ENCODE measurements around the gene ALKAL2. TPM values are rescaled to one million over a fixed set of nuclear protein-coding genes. Genes with fewer than 3 reads are reported as not detected.
A peak's percentile ranks its signal among the peaks of the same experiment; 100 is the strongest.

Gene ALKAL2
- total RNA-seq, 1 experiment from 2014 or later = 3.5 TPM

DNA sequence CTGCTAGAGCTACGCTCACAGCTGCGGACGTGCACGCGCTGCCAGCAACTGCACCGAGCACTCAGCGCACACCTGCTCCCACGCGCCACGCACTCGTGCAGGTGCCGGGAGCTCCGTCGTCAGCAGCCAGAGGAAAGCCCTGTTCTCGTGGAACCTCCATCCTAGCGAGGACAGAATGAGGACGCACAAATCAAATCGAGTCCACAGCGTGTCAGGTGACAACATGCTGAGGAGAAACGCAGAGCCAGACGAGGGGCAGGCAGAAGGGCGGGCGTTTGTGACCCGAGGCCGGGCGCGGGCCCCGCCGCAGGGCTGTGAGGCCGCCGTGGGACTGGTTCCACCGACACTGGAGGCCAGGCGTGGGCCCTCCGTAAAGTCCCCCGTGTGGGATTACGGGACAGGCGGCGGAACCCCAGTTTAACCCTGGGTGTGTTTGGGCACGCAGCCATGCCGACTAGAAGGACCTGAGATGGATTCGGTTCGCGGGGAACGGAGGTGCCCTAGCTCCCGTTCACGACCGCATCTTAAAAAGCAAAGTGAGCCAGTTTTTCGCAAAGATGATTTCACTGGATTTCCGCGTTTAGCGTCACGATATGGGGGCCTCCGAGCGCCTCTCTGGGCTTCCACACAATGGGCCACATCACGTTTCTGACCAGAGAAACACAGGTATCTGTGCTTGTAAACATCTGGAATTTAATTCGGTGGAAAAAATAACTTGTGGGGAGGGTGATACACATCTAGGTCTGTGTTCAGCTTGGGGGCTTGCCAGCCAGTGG lies 26.9 kb upstream of the ALKAL2 start:
- TF ChIP-seq, protein P1, sequence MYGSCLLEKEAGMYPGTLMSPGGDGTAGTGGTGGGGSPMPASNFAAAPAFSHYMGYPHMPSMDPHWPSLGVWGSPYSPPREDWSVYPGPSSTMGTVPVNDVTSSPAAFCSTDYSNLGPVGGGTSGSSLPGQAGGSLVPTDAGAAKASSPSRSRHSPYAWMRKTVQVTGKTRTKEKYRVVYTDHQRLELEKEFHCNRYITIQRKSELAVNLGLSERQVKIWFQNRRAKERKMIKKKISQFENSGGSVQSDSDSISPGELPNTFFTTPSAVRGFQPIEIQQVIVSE (CRISPR knock-in tag; IDR thresholded peaks at IDR 0.05; ENCODE audit: borderline replicate concordance) = no peak
- TF ChIP-seq TP53 (CRISPR knock-in tag; IDR thresholded peaks at IDR 0.05) = no peak
- TF ChIP-seq SOX15 (CRISPR knock-in tag; IDR thresholded peaks at IDR 0.05) = no peak
- no peak for TF ChIP-seq HMGA2 (CRISPR knock-in tag; IDR thresholded peaks at IDR 0.05)
- TF ChIP-seq ZNF416 (CRISPR knock-in tag; IDR thresholded peaks at IDR 0.05) = no peak
- TF ChIP-seq ZNF423 (CRISPR knock-in tag; IDR thresholded peaks at IDR 0.05) = no peak
- TF ChIP-seq, protein P2, sequence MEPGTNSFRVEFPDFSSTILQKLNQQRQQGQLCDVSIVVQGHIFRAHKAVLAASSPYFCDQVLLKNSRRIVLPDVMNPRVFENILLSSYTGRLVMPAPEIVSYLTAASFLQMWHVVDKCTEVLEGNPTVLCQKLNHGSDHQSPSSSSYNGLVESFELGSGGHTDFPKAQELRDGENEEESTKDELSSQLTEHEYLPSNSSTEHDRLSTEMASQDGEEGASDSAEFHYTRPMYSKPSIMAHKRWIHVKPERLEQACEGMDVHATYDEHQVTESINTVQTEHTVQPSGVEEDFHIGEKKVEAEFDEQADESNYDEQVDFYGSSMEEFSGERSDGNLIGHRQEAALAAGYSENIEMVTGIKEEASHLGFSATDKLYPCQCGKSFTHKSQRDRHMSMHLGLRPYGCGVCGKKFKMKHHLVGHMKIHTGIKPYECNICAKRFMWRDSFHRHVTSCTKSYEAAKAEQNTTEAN (CRISPR knock-in tag; IDR thresholded peaks at IDR 0.05) = no peak
- TF ChIP-seq, protein P3, sequence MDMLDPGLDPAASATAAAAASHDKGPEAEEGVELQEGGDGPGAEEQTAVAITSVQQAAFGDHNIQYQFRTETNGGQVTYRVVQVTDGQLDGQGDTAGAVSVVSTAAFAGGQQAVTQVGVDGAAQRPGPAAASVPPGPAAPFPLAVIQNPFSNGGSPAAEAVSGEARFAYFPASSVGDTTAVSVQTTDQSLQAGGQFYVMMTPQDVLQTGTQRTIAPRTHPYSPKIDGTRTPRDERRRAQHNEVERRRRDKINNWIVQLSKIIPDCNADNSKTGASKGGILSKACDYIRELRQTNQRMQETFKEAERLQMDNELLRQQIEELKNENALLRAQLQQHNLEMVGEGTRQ (CRISPR knock-in tag; IDR thresholded peaks at IDR 0.05) = no peak
- TF ChIP-seq, protein P4, sequence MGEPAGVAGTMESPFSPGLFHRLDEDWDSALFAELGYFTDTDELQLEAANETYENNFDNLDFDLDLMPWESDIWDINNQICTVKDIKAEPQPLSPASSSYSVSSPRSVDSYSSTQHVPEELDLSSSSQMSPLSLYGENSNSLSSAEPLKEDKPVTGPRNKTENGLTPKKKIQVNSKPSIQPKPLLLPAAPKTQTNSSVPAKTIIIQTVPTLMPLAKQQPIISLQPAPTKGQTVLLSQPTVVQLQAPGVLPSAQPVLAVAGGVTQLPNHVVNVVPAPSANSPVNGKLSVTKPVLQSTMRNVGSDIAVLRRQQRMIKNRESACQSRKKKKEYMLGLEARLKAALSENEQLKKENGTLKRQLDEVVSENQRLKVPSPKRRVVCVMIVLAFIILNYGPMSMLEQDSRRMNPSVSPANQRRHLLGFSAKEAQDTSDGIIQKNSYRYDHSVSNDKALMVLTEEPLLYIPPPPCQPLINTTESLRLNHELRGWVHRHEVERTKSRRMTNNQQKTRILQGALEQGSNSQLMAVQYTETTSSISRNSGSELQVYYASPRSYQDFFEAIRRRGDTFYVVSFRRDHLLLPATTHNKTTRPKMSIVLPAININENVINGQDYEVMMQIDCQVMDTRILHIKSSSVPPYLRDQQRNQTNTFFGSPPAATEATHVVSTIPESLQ (CRISPR knock-in tag; IDR thresholded peaks at IDR 0.05) = no peak
- no peak for TF ChIP-seq KAT7 (CRISPR knock-in tag; IDR thresholded peaks at IDR 0.05; ENCODE audit: borderline replicate concordance)
- TF ChIP-seq, protein P5, sequence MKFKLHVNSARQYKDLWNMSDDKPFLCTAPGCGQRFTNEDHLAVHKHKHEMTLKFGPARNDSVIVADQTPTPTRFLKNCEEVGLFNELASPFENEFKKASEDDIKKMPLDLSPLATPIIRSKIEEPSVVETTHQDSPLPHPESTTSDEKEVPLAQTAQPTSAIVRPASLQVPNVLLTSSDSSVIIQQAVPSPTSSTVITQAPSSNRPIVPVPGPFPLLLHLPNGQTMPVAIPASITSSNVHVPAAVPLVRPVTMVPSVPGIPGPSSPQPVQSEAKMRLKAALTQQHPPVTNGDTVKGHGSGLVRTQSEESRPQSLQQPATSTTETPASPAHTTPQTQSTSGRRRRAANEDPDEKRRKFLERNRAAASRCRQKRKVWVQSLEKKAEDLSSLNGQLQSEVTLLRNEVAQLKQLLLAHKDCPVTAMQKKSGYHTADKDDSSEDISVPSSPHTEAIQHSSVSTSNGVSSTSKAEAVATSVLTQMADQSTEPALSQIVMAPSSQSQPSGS (CRISPR knock-in tag; IDR thresholded peaks at IDR 0.05; ENCODE audit: borderline replicate concordance, low read depth) = no peak
- TF ChIP-seq, protein P6, sequence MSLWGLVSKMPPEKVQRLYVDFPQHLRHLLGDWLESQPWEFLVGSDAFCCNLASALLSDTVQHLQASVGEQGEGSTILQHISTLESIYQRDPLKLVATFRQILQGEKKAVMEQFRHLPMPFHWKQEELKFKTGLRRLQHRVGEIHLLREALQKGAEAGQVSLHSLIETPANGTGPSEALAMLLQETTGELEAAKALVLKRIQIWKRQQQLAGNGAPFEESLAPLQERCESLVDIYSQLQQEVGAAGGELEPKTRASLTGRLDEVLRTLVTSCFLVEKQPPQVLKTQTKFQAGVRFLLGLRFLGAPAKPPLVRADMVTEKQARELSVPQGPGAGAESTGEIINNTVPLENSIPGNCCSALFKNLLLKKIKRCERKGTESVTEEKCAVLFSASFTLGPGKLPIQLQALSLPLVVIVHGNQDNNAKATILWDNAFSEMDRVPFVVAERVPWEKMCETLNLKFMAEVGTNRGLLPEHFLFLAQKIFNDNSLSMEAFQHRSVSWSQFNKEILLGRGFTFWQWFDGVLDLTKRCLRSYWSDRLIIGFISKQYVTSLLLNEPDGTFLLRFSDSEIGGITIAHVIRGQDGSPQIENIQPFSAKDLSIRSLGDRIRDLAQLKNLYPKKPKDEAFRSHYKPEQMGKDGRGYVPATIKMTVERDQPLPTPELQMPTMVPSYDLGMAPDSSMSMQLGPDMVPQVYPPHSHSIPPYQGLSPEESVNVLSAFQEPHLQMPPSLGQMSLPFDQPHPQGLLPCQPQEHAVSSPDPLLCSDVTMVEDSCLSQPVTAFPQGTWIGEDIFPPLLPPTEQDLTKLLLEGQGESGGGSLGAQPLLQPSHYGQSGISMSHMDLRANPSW (CRISPR knock-in tag; conservative IDR thresholded peaks at IDR 0.05; ENCODE audit: low read depth) = no peak
- CTCF ChIA-PET = interaction anchor here (1.4 kb wide), 1 partner anchor 18 kb away, joined by 5 read pairs; no protein-coding TSS in a partner anchor
- no peak for DNase-seq (ENCODE audit: low spot score)
- POLR2A ChIA-PET = no interaction called here
- H3K27me3 Mint-ChIP-seq (ENCODE audit: low read depth) = no peaks in the 10 kb centered on the region
- peaks cover 19% of the 10 kb centered on the region for H3K4me1 Mint-ChIP-seq
- H3K36me3 Mint-ChIP-seq = no peaks in the 10 kb centered on the region
- peak overlapping the region; percentile 32; the same call in 1 of the 2 replicates for H3K27ac Mint-ChIP-seq
- no peak for ATAC-seq
- no peaks in the 10 kb centered on the region for H3K9me3 Mint-ChIP-seq
- no peak overlapping the region for H3K4me3 Mint-ChIP-seq

DNA sequence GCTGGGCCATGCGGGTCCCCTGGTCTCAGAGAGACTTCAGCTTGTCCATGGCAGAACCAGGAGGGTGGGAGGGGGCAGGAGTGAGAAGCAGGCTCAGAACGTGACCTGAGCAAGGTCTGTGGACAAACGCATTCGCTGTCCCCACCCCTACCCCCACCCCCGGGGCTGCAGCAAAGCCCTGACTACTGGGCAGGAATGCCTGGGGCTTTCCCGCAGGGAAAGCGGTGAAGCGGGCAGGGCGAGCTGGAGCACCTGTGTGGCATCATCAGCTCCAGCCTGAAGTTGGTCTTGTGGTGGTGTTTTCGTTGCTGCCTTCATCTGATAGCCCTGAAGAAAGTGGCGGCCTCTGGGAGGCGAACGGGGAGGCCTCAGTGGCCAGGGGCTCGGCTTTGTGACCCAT lies 26.1 kb upstream of the ALKAL2 start:
- TF ChIP-seq, protein P7, sequence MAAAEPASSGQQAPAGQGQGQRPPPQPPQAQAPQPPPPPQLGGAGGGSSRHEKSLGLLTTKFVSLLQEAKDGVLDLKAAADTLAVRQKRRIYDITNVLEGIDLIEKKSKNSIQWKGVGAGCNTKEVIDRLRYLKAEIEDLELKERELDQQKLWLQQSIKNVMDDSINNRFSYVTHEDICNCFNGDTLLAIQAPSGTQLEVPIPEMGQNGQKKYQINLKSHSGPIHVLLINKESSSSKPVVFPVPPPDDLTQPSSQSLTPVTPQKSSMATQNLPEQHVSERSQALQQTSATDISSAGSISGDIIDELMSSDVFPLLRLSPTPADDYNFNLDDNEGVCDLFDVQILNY (CRISPR knock-in tag; IDR thresholded peaks at IDR 0.05) = no peak
- TF ChIP-seq, protein P4 (CRISPR knock-in tag; IDR thresholded peaks at IDR 0.05) = no peak
- TF ChIP-seq RELA (CRISPR knock-in tag; IDR thresholded peaks at IDR 0.05; ENCODE audit: borderline replicate concordance) = no peak
- TF ChIP-seq, protein P8, sequence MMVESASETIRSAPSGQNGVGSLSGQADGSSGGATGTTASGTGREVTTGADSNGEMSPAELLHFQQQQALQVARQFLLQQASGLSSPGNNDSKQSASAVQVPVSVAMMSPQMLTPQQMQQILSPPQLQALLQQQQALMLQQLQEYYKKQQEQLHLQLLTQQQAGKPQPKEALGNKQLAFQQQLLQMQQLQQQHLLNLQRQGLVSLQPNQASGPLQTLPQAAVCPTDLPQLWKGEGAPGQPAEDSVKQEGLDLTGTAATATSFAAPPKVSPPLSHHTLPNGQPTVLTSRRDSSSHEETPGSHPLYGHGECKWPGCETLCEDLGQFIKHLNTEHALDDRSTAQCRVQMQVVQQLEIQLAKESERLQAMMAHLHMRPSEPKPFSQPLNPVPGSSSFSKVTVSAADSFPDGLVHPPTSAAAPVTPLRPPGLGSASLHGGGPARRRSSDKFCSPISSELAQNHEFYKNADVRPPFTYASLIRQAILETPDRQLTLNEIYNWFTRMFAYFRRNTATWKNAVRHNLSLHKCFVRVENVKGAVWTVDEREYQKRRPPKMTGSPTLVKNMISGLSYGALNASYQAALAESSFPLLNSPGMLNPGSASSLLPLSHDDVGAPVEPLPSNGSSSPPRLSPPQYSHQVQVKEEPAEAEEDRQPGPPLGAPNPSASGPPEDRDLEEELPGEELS (CRISPR knock-in tag; IDR thresholded peaks at IDR 0.05) = no peak
- H3K4me3 Mint-ChIP-seq = no peak overlapping the region
- ChIA-PET POLR2A (no interaction called here), CTCF (interaction anchor here (1.4 kb wide), 1 partner anchor 19 kb away, joined by 5 read pairs; no protein-coding TSS in a partner anchor)
- no peak for ATAC-seq
- DNase-seq (ENCODE audit: low spot score) = no peak
- H3K27me3 Mint-ChIP-seq (ENCODE audit: low read depth) = no peaks in the 10 kb centered on the region
- H3K4me1 Mint-ChIP-seq = peaks cover 26% of the 10 kb centered on the region
- H3K9me3 Mint-ChIP-seq = no peaks in the 10 kb centered on the region
- no peaks in the 10 kb centered on the region for H3K36me3 Mint-ChIP-seq
- H3K27ac Mint-ChIP-seq = no peak overlapping the region
